Measurements from ENCODE around the gene HYOU1. TPM values are rescaled to one million over a fixed set of nuclear protein-coding genes. Genes with fewer than 3 reads are reported as not detected.
A peak's percentile ranks its signal among the peaks of the same experiment; 100 is the strongest.

The HYOU1 gene
- total RNA-seq, 1 experiment from 2014 or later = 228 TPM

DNA sequence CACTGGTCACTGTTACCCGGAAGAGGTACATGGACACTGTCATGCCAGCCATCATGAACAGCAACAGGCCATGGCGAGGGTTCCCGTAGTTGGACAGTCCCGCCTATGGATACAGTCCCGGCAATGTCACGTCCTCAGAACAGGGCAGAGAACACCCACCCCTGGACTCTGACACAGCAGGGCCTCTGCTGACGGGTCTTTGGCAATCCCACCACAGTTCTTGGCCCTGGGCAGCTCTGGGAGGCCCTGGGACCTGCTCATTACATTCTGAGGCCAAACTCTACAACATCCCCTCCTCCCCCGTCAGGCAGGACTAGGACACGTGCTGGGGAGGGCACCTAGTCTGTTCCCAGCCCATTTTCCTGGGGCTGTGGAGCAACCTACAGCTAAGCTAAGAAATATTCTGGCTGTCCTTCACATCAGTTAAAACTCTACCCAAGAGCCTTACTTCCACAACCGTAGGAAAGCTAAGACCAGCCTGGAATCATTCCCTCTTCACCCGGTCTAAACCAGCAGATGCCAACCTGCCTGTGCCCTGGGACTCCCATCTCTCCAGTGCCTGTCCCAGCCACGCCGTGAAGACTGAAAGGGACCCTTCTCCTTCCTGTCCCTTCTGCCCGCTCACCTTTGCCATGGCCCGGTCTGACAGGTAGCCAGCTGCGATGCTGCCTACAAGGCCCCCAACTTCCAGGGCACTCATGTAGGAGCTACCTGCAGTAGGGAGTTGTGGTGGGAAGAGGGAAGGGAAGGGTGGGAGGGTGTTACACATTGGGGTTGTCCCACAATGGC is 30.8 kb downstream of the HYOU1 start:
- Histone ChIP-seq H3K14ac (ENCODE audit: insufficient read depth, low read length) (no peak overlapping the region), H2BK15ac (ENCODE audit: low read depth, low read length) (no peak overlapping the region), H4K91ac (ENCODE audit: insufficient read length, low read depth, low read length) (no peak overlapping the region), H2AFZ (ENCODE audit: low read length) (no peak overlapping the region), H3K4me1 (ENCODE audit: insufficient read depth, low read length) (peaks cover 8% of the 10 kb centered on the region; the same call in 1 of the 2 replicates), H3K27ac (ENCODE audit: insufficient read length, low read depth, low read length) (no peak overlapping the region), H3K79me1 (ENCODE audit: insufficient read depth, low read depth, low read length, poor library complexity, severe bottlenecking) (peaks cover 3% of the 10 kb centered on the region), H3K56ac (ENCODE audit: insufficient read length, low read depth, low read length) (no peak overlapping the region), H3K27me3 (ENCODE audit: insufficient read depth, low read length) (no peaks in the 10 kb centered on the region), H2BK5ac (ENCODE audit: insufficient read length, low read length) (no peak overlapping the region), H3K18ac (ENCODE audit: insufficient read length, low read depth, low read length) (no peak overlapping the region), H3K4ac (ENCODE audit: low read depth, low read length) (no peak overlapping the region), H2BK20ac (ENCODE audit: low read depth, low read length, poor library complexity, severe bottlenecking) (no peak overlapping the region), H3K9me3 (ENCODE audit: control insufficient read depth, low read depth, low read length) (no peaks in the 10 kb centered on the region), H3K4me2 (ENCODE audit: insufficient read depth, insufficient read length, low read length) (no peak overlapping the region), H2BK12ac (ENCODE audit: insufficient read length, low read depth, low read length) (no peak overlapping the region), H4K8ac (replicated peaks; ENCODE audit: insufficient read length, low read depth, low read length) (no peak overlapping the region), H3K23ac (ENCODE audit: insufficient read length, low read depth, low read length) (no peak overlapping the region), H3K79me2 (ENCODE audit: insufficient read depth, low read length) (no peaks in the 10 kb centered on the region; the same call in 1 of the 2 replicates), H3K9ac (ENCODE audit: extremely low read depth, insufficient read length, low read length) (no peak overlapping the region), H3T11ph (ENCODE audit: low read length) (no peak overlapping the region), H2BK120ac (ENCODE audit: low read depth, low read length, poor library complexity, severe bottlenecking) (no peak overlapping the region), H3K23me2 (ENCODE audit: insufficient read length, low read depth, low read length, poor library complexity, severe bottlenecking) (peaks cover 14% of the 10 kb centered on the region), H4K5ac (ENCODE audit: insufficient read length, low read depth, low read length) (no peak overlapping the region), H4K20me1 (ENCODE audit: control insufficient read depth, insufficient read depth, insufficient read length) (no peaks in the 10 kb centered on the region), H2AK5ac (ENCODE audit: insufficient read length, low read length) (no peak overlapping the region)
- H3K36me3 Mint-ChIP-seq (ENCODE audit: insufficient read depth in 1 of 3, low read depth in 3 of 3) = peaks cover 31 to 76% (median 69%) of the 10 kb centered on the region in 3 experiments
- no peaks in the 10 kb centered on the region for H3K9me3 Mint-ChIP-seq
- H3K4me1 Mint-ChIP-seq = peaks cover 22 to 24% of the 10 kb centered on the region in 2 experiments
- WGBS (ENCODE audit: extremely low coverage, insufficient read length, low lambda C conversion rate) = no CpG with 5 or more reads among the region's 16 CpGs
- no peaks in the 10 kb centered on the region for H3K27me3 Mint-ChIP-seq (ENCODE audit: low read depth)
- no peak overlapping the region for H3K4me3 Mint-ChIP-seq
- H3K27ac Mint-ChIP-seq = peak overlapping the region; percentile 49 to 92 (median 61); a peak in 2 of 7 replicates
- no peak for TF ChIP-seq CTCF (conservative IDR thresholded peaks at IDR 0.05)
- DNase-seq = no peak

All from H9 (cell line).